Measurements from ENCODE around the gene MYH13.

GRCh38 chr17:10314329-10314728, 58.5 kb downstream of the MYH13 start:
- no peak for TF ChIP-seq POLR2AphosphoS5 (IDR thresholded peaks at IDR 0.05; ENCODE audit: insufficient read depth, low read depth, low read length)
- no peak for TF ChIP-seq POLR2A (IDR thresholded peaks at IDR 0.05; ENCODE audit: low read depth, low read length)
